ENCODE data around the gene DAP3.
"Not testable (repeated sequence)": the region's sequence is repeated elsewhere in the genome, so short reads cannot be mapped to it uniquely, and the experiment has no call there.

Gene DAP3

GRCh38 chr1:155713075-155713474, 24.2 kb downstream of the DAP3 start:
- no peaks in the 10 kb centered on the region for H3K9me3 ChIP-seq
- no peaks in the 10 kb centered on the region for H3K4me1 ChIP-seq
- DNase-seq: no peak
- H3K4me3 ChIP-seq: no peak overlapping the region
- no peak overlapping the region for H3K27ac ChIP-seq
- no peaks in the 10 kb centered on the region for H3K27me3 ChIP-seq
- no peak for TF ChIP-seq CTCF (IDR thresholded peaks at IDR 0.05)
- intact Hi-C loops (cut with DNase I; ENCODE audit: low total_unique reads): loop anchor here (10.0 kb wide), 1 partner anchor 72 kb away; no protein-coding TSS in a partner anchor
- H3K36me3 ChIP-seq: peaks cover 4 to 17% (median 11%) of the 10 kb centered on the region in 3 donors

GRCh38 chr1:155715056-155715455, 26.2 kb downstream of the DAP3 start:
- H3K36me3 ChIP-seq: peaks cover 0 to 32% (median 19%) of the 10 kb centered on the region in 3 donors
- H3K27me3 ChIP-seq, H3K4me3 ChIP-seq, H3K27ac ChIP-seq, H3K9me3 ChIP-seq, DNase-seq, H3K4me1 ChIP-seq: not testable (repeated sequence)
- intact Hi-C loops (cut with DNase I; ENCODE audit: low total_unique reads): loop anchor here (10.0 kb wide), 1 partner anchor 70 kb away; no protein-coding TSS in a partner anchor

GRCh38 chr1:155715777-155716176, 26.9 kb downstream of the DAP3 start:
- intact Hi-C loops (cut with DNase I; ENCODE audit: low total_unique reads): loop anchor here (10.0 kb wide), 1 partner anchor 69 kb away; no protein-coding TSS in a partner anchor
- Histone ChIP-seq H3K36me3 (peaks cover 0 to 31% (median 14%) of the 10 kb centered on the region in 3 donors), H3K4me1 (no peaks in the 10 kb centered on the region), H3K9me3 (no peaks in the 10 kb centered on the region), H3K27me3 (no peaks in the 10 kb centered on the region), H3K4me3 (no peak overlapping the region), H3K27ac (no peak overlapping the region)
- TF ChIP-seq CTCF (IDR thresholded peaks at IDR 0.05): no peak
- no peak for DNase-seq

GRCh38 chr1:155717041-155717440, 28.1 kb downstream of the DAP3 start:
- Histone ChIP-seq H3K36me3 (peaks cover 0 to 38% (median 14%) of the 10 kb centered on the region in 3 donors), H3K4me1 (no peaks in the 10 kb centered on the region), H3K9me3 (no peaks in the 10 kb centered on the region), H3K27ac (no peak overlapping the region), H3K27me3 (no peaks in the 10 kb centered on the region), H3K4me3 (no peak overlapping the region)
- intact Hi-C loops (cut with DNase I; ENCODE audit: low total_unique reads): loop anchor here (10.0 kb wide), 1 partner anchor 68 kb away; no protein-coding TSS in a partner anchor
- TF ChIP-seq CTCF (IDR thresholded peaks at IDR 0.05): no peak
- DNase-seq: no peak

GRCh38 chr1:155718524-155719115, 29.7 kb downstream of the DAP3 start:
- H3K4me3 ChIP-seq, DNase-seq, H3K27me3 ChIP-seq, H3K27ac ChIP-seq, H3K9me3 ChIP-seq, H3K4me1 ChIP-seq: not testable (repeated sequence)
- intact Hi-C loops (cut with DNase I; ENCODE audit: low total_unique reads): loop anchor here (10.0 kb wide), 1 partner anchor 66 kb away; no protein-coding TSS in a partner anchor
- peaks cover 0 to 42% (median 22%) of the 10 kb centered on the region in 3 donors for H3K36me3 ChIP-seq

- Histone ChIP-seq H3K27ac (no peak overlapping the region), H3K4me3 (no peak overlapping the region), H3K9me3 (no peaks in the 10 kb centered on the region), H3K4me1 (no peaks in the 10 kb centered on the region), H3K27me3 (no peaks in the 10 kb centered on the region), H3K36me3 (peaks cover 0 to 40% (median 22%) of the 10 kb centered on the region in 3 donors)
- intact Hi-C loops (cut with DNase I; ENCODE audit: low total_unique reads): loop anchor here (10.0 kb wide), 1 partner anchor 65 kb away; no protein-coding TSS in a partner anchor
- no peak for DNase-seq
- TF ChIP-seq CTCF (IDR thresholded peaks at IDR 0.05): no peak
Measured at GRCh38 chr1:155719703-155720102, 30.8 kb downstream of the DAP3 start.

All from tibial artery (tissue), 4 donors.